ENCODE measurements around the gene PARD3.
A peak's percentile ranks its signal among the peaks of the same experiment; 100 is the strongest.

PARD3 gene

GRCh38 chr10:34824870-34825269 lies 9.8 kb upstream of the PARD3 start:
- DNase-seq (ENCODE audit: low spot score) = no peak

- no peak for DNase-seq (ENCODE audit: low spot score)
Observed at GRCh38 chr10:34821587-34822585, 6.8 kb upstream of the PARD3 start.

GRCh38 chr10:34817586-34817985 lies 2.5 kb upstream of the PARD3 start:
- DNase-seq (ENCODE audit: low spot score) = no peak

GRCh38 chr10:34817054-34817453 lies 2.0 kb upstream of the PARD3 start:
- DNase-seq (ENCODE audit: low spot score) = no peak

- DNase-seq (ENCODE audit: low spot score) = no peak
Observed at GRCh38 chr10:34816501-34817002, 1.5 kb upstream of the PARD3 start.

GRCh38 chr10:34816085-34816496 lies 995 bp upstream of the PARD3 start:
- DNase-seq (ENCODE audit: low spot score) = no peak

- DNase-seq (ENCODE audit: low spot score) = no peak
Observed at GRCh38 chr10:34814913-34815184, 247 bp downstream of the PARD3 start.

- no peak for DNase-seq (ENCODE audit: low spot score)
Observed at GRCh38 chr10:34814223-34814912, 728 bp downstream of the PARD3 start.

- no peak for DNase-seq (ENCODE audit: low spot score)
Observed at GRCh38 chr10:34813626-34814222, 1.4 kb downstream of the PARD3 start.

- DNase-seq (ENCODE audit: low spot score) = no peak
Observed at GRCh38 chr10:34812771-34813170, 2.3 kb downstream of the PARD3 start.

GRCh38 chr10:34811968-34812514 lies 3.1 kb downstream of the PARD3 start:
- no peak for DNase-seq (ENCODE audit: low spot score)

- no peak for DNase-seq (ENCODE audit: low spot score)
Observed at GRCh38 chr10:34811126-34811967, 3.7 kb downstream of the PARD3 start.

GRCh38 chr10:34809796-34810195 lies 5.3 kb downstream of the PARD3 start:
- DNase-seq (ENCODE audit: low spot score) = no peak

GRCh38 chr10:34808801-34809745 lies 6.0 kb downstream of the PARD3 start:
- peak; percentile 54 for DNase-seq (ENCODE audit: low spot score)

- DNase-seq (ENCODE audit: low spot score) = no peak
Observed at GRCh38 chr10:34808336-34808735, 6.8 kb downstream of the PARD3 start.

- DNase-seq (ENCODE audit: low spot score) = no peak
Observed at GRCh38 chr10:34804306-34804705, 10.8 kb downstream of the PARD3 start.

GRCh38 chr10:34802692-34803091 lies 12.4 kb downstream of the PARD3 start:
- DNase-seq (ENCODE audit: low spot score) = no peak

GRCh38 chr10:34801097-34801733 lies 13.9 kb downstream of the PARD3 start:
- no peak for DNase-seq (ENCODE audit: low spot score)

GRCh38 chr10:34800624-34801023 lies 14.5 kb downstream of the PARD3 start:
- no peak for DNase-seq (ENCODE audit: low spot score)

GRCh38 chr10:34798654-34799053 lies 16.4 kb downstream of the PARD3 start:
- no peak for DNase-seq (ENCODE audit: low spot score)

Data from globus pallidus (tissue), 1 donor.